ENCODE results near the gene TOPBP1.

- no peak for TF ChIP-seq E2F4 (CRISPR knock-in tag; IDR thresholded peaks at IDR 0.05; ENCODE audit: low read depth)
- TF ChIP-seq KLF13 (tag; IDR thresholded peaks at IDR 0.05; ENCODE audit: borderline replicate concordance, low read depth), result no peak
- TF ChIP-seq USF2 (CRISPR knock-in tag; IDR thresholded peaks at IDR 0.05), result no peak
- TF ChIP-seq SREBF1 (IDR thresholded peaks at IDR 0.05; ENCODE audit: borderline replicate concordance, low read depth, low read length), result no peak
- no peak for TF ChIP-seq POLR2AphosphoS5 (IDR thresholded peaks at IDR 0.05; ENCODE audit: control insufficient read depth, insufficient read depth, low read depth, low read length)
These were observed 91.4 kb downstream of the TOPBP1 start for GRCh38 chr3:133570139-133570936.
